K562 (cell line): Measurements from ENCODE around the gene EXOC3L2. TPM values are rescaled to one million over a fixed set of nuclear protein-coding genes. Genes with fewer than 3 reads are reported as not detected.

Experiments used
- ATAC-seq: fragments of 200-7000 bp; cut with Tn5 transposase; 3 replicates; pipeline ENCODE4 v1.9.1; 2020; ENCODE audit warnings: moderate library complexity
- BruUV-seq: library from RNA; stranded (reverse); fragments of 400-500 nt; replicated peaks from 2 replicates; lab custom pipeline; 2021; lab: Mats Ljungman, UMichigan
- CTCF ChIA-PET: fragments of 300-600 bp; formaldehyde crosslinking; extraction: SDS; loops from one replicate; lab custom pipeline; 2021; ENCODE audit warnings: low intra/inter-chr PET ratio; lab: Yijun Ruan, JAX
- POLR2A ChIA-PET: fragments of 300-600, 350-650 bp; sonication (Branson Sonifier 250); formaldehyde crosslinking; extraction: SDS; loops from one replicate; lab custom pipeline; 2021; ENCODE audit warnings: antibody characterized with exemption, inconsistent platforms; lab: Yijun Ruan, JAX
- DNase-seq, 4 experiments: peaks; one replicate each; pipeline versions ENCODE4 v3.0.0 to v3.0.0-alpha.2; 2011 to 2018; ENCODE audit warnings: low spot score in 3 of 4, mixed read lengths in 3 of 4; ENCODE audit errors: extremely low read depth in 1 of 4
- FAIRE-seq: peaks from 2 replicates; lab custom pipeline; 2011; peaks lifted over from hg19 to GRCh38; lab: Jason Lieb, UNC
- H2AFZ ChIP-seq: 2 replicates; pipeline ENCODE4 v1.6.0; 2011; ENCODE audit warnings: low read depth, low read length, control low read depth, inconsistent platforms
- H3K27ac ChIP-seq: fragments of 200-600 bp; 3 replicates; pipeline ENCODE4 v1.8.0; 2011; ENCODE audit warnings: low read depth, mild to moderate bottlenecking, control low read depth, inconsistent platforms, low read length, moderate library complexity, mixed read lengths; ENCODE audit errors: extremely low read depth
- H3K27me3 ChIP-seq, 2 experiments: fragments of 300-600 bp in 1 of 2; 2 replicates in 1 of 2; 3 replicates in 1 of 2; pipeline versions ENCODE4 v1.6.0 to v1.8.0; 2011; ENCODE audit warnings: inconsistent platforms in 2 of 2, low read length in 2 of 2, mild to moderate bottlenecking in 1 of 2, mixed read lengths in 1 of 2, moderate library complexity in 1 of 2; ENCODE audit not compliant: control insufficient read depth in 2 of 2, insufficient read depth in 2 of 2
- H3K36me3 ChIP-seq: fragments of 300-600 bp; 3 replicates; pipeline ENCODE4 v1.8.0; 2011; ENCODE audit warnings: mild to moderate bottlenecking, low read length, inconsistent platforms; ENCODE audit not compliant: control insufficient read depth, insufficient read depth
- H3K4me1 ChIP-seq, 2 experiments: fragments of 200-600 bp in 1 of 2; replicated peaks in 1 of 2; 2 replicates in 1 of 2; 3 replicates in 1 of 2; pipeline versions ENCODE4 v1.5.1 to v1.8.0; 2011; ENCODE audit warnings: inconsistent platforms in 2 of 2, low read length in 2 of 2, mild to moderate bottlenecking in 1 of 2, mixed read lengths in 1 of 2, moderate library complexity in 1 of 2; ENCODE audit not compliant: control insufficient read depth in 2 of 2, insufficient read depth in 2 of 2
- H3K4me2 ChIP-seq: 2 replicates; pipeline ENCODE4 v1.6.1; 2011; ENCODE audit warnings: low read length, control low read depth, inconsistent platforms, mixed read lengths; ENCODE audit not compliant: insufficient read depth
- H3K4me3 ChIP-seq: fragments of 200-600 bp; sonication (generic), shearing (Covaris generic); 2 replicates; pipeline ENCODE4 v1.5.1; 2016; ENCODE audit warnings: control low read depth, inconsistent platforms
- H3K79me2 ChIP-seq: fragments of 200-600 bp; 3 replicates; pipeline ENCODE4 v1.8.0; 2011; ENCODE audit warnings: low read length, inconsistent platforms; ENCODE audit not compliant: control insufficient read depth, insufficient read depth
- H3K9ac ChIP-seq, 2 experiments: 2 replicates each; pipeline versions ENCODE4 v1.6.0 to v1.6.1; 2011; ENCODE audit warnings: low read depth in 2 of 2, low read length in 2 of 2, control low read depth in 1 of 2, inconsistent platforms in 1 of 2, mild to moderate bottlenecking in 1 of 2, mixed read lengths in 1 of 2; ENCODE audit not compliant: insufficient read depth in 1 of 2
- H3K9me1 ChIP-seq: one replicate; pipeline ENCODE4 v1.6.0; 2011; ENCODE audit warnings: inconsistent platforms, mild to moderate bottlenecking, low read length, moderate library complexity; ENCODE audit not compliant: control insufficient read depth, insufficient read depth
- H3K9me3 ChIP-seq: replicated peaks from 2 replicates; pipeline ENCODE4 v1.5.1; 2011; ENCODE audit warnings: low read depth, low read length, inconsistent platforms; ENCODE audit not compliant: control insufficient read depth, insufficient read depth
- H4K20me1 ChIP-seq: replicated peaks from 2 replicates; pipeline ENCODE4 v1.6.1; 2011; ENCODE audit warnings: low read length, inconsistent platforms, mixed read lengths; ENCODE audit not compliant: control insufficient read depth, insufficient read depth
- ARID1B ChIP-seq: fragments of 450-650 bp; IDR thresholded peaks from 2 replicates; pipeline ENCODE4 v1.6.1; 2016; ENCODE audit warnings: antibody characterized with exemption, mild to moderate bottlenecking, inconsistent platforms
- ATF3 ChIP-seq, 2 experiments: fragments of 450-650 bp in 1 of 2; sonication (generic) in 1 of 2; formaldehyde crosslinking in 1 of 2; IDR thresholded peaks in 1 of 2; conservative IDR thresholded peaks in 1 of 2; 2 replicates each; pipeline versions ENCODE4 v1.6.1 to v1.8.1; 2016 to 2023; ENCODE audit warnings: mild to moderate bottlenecking in 2 of 2, moderate library complexity in 2 of 2, inconsistent platforms in 1 of 2, missing genetic modification reagents in 1 of 2
- CEBPB ChIP-seq: fragments of 450-650 bp; IDR thresholded peaks from 2 replicates; pipeline ENCODE4 v1.6.1; 2016; ENCODE audit warnings: missing genetic modification characterization, missing compliant biosample characterization
- CEBPG ChIP-seq, 3 experiments: fragments of 200-800 bp in 1 of 3; sonication (Bioruptor generic) in 1 of 3; sonication (generic) in 1 of 3; formaldehyde crosslinking in 1 of 3; IDR thresholded peaks in 2 of 3; conservative IDR thresholded peaks in 1 of 3; 2 replicates each; pipeline versions ENCODE4 v1.6.1 to v1.8.0; 2016 to 2022; ENCODE audit warnings: missing compliant biosample characterization in 2 of 3, missing genetic modification characterization in 2 of 3, mild to moderate bottlenecking in 1 of 3, missing genetic modification reagents in 1 of 3
- FOSL1 ChIP-seq: fragments of 200-800 bp; sonication (Bioruptor generic); conservative IDR thresholded peaks from 2 replicates; pipeline ENCODE4 v1.6.1; 2016; ENCODE audit warnings: missing genetic modification characterization, missing compliant biosample characterization
- FOXM1 ChIP-seq, 2 experiments: fragments of 450-650 bp in 1 of 2; sonication (generic) in 1 of 2; formaldehyde crosslinking in 1 of 2; IDR thresholded peaks; 2 replicates each; pipeline versions ENCODE4 v1.6.1 to v1.9.0; 2017 to 2022; ENCODE audit warnings: low read depth in 2 of 2, mild to moderate bottlenecking in 2 of 2, missing genetic modification reagents in 1 of 2, moderate library complexity in 1 of 2
- JUND ChIP-seq, 2 experiments: IDR thresholded peaks; 2 replicates in 1 of 2; 3 replicates in 1 of 2; pipeline ENCODE4 v1.6.1; 2011; ENCODE audit warnings: borderline replicate concordance in 2 of 2, low read depth in 2 of 2, low read length in 2 of 2, improper control_type of control experiment in 1 of 2, missing biosample characterization in 1 of 2, missing genetic modification characterization in 1 of 2, missing genetic modification reagents in 1 of 2
- KDM1A ChIP-seq, 2 experiments: fragments of 450-650 bp; IDR thresholded peaks; 2 replicates each; pipeline ENCODE4 v1.6.1; 2016; ENCODE audit warnings: mild to moderate bottlenecking in 2 of 2
- ZNF140 ChIP-seq: fragments of 250-450 bp; sonication (Bioruptor Pico); IDR thresholded peaks from 2 replicates; pipeline ENCODE4 v1.8.0; 2021; ENCODE audit warnings: moderate library complexity, mild to moderate bottlenecking, inconsistent platforms
- ZNF507 ChIP-seq: conservative IDR thresholded peaks from 2 replicates; pipeline ENCODE4 v1.6.1; 2017; ENCODE audit warnings: missing genetic modification characterization, missing compliant biosample characterization
- WGBS: fragments of 100-300 bp; shearing (Covaris generic); methylation state at CpG from one replicate; pipeline ENCODE4 v1.1.6; 2016; ENCODE audit warnings: low coverage, mixed read lengths; ENCODE audit not compliant: insufficient coverage; ENCODE audit errors: missing lambda C conversion rate; 5-methylcytosine and 5-hydroxymethylcytosine counted together
- in situ Hi-C: fragments of 300-500 bp; cut with MboI; formaldehyde crosslinking; loops from 4 replicates; pipeline ENCODE4 v1.15.0; 2018; ENCODE audit warnings: inconsistent platforms, mixed read lengths
- intact Hi-C: fragments of 100-400 bp; cut with micrococcal nuclease; formaldehyde crosslinking; loops from 2 replicates; pipeline ENCODE4 v1.14.2; 2022
- polyA plus RNA-seq, 8 experiments: library from polyadenylated mRNA; depleted of rRNA in 4 of 8; stranded (reverse) in 5 of 8; unstranded in 3 of 8; fragments of >200 nt; fragmentation: Nextera tagmentation in 2 of 8; fragmentation: Illumina TruSeq in 1 of 8; extraction: Ambion mirVana in 2 of 8; extraction: Trizol in 1 of 8; gene quantifications; 2 replicates each; pipeline versions ENCODE4 v1.2.1 to v1.2.3, GENCODE V29; 2011 to 2014; ENCODE audit warnings: inconsistent platforms in 1 of 8, missing spikeins in 1 of 8
- total RNA-seq, 7 experiments: library from RNA; depleted of rRNA in 6 of 7; stranded (reverse); fragments of >200 nt in 6 of 7; fragmentation: Illumina TruSeq in 2 of 7; extraction: Trizol in 2 of 7; gene quantifications; 2 replicates each; pipeline versions ENCODE4 v1.2.1 to v1.2.3, GENCODE V29; 2011 to 2021; ENCODE audit warnings: low replicate concordance in 1 of 7

EXOC3L2 gene
- total and polyA plus RNA-seq, 9 of the 15 experiments (the other 6 are each of a cell fraction or from before 2014, with no cell fraction given), result 0.31 to 19.0 (median 2.4) TPM

- WGBS, result 4% methylated on average over 12 of the region's 12 CpGs
- no peak overlapping the region for H2AFZ ChIP-seq
- FAIRE-seq, result no peak
- no peak overlapping the region for H3K4me3 ChIP-seq
- H3K27me3 ChIP-seq, result no peaks in the 10 kb centered on the region
- BruUV-seq, result no TSS peak
- TF ChIP-seq JUND (IDR thresholded peaks at IDR 0.05; ENCODE audit: borderline replicate concordance, low read depth, low read length), result peak; percentile 36; the same call in 1 of the 2 replicates
- no peak; the same call in 2 of the 3 replicates for TF ChIP-seq JUND (tag; IDR thresholded peaks at IDR 0.05; ENCODE audit: borderline replicate concordance, low read depth, low read length)
- TF ChIP-seq ARID1B, result peak; percentile 45
- TF ChIP-seq CEBPG (CRISPR knock-in tag; IDR thresholded peaks at IDR 0.05), result no peak
- peak in 1 of 2 experiments; percentile 57; a peak in 1 of 4 replicates for TF ChIP-seq CEBPG (tag; conservative IDR thresholded peaks at IDR 0.05 in 1 of 2, IDR thresholded peaks at IDR 0.05 in 1 of 2)
- TF ChIP-seq FOXM1 (IDR thresholded peaks at IDR 0.05; ENCODE audit: low read depth), result no peak
- no peak for TF ChIP-seq FOXM1 (CRISPR knock-in tag; IDR thresholded peaks at IDR 0.05; ENCODE audit: low read depth)
- 0 out of 2 replicates have a peak, but pooled peaks have one; percentile 17 for TF ChIP-seq CEBPB
- TF ChIP-seq FOSL1, result peak; percentile 68
- TF ChIP-seq ZNF140 (CRISPR knock-in tag), result no peak
- TF ChIP-seq ZNF507 (tag), result no peak
- peak; percentile 25; the same call in 1 of the 2 replicates for TF ChIP-seq ATF3 (IDR thresholded peaks at IDR 0.05)
- no peak for TF ChIP-seq ATF3 (CRISPR knock-in tag; conservative IDR thresholded peaks at IDR 0.05)
- TF ChIP-seq KDM1A (IDR thresholded peaks at IDR 0.05), result peak; percentile 44 to 56; a peak in 3 of 4 replicates
- DNase-seq, result peak in 1 of 4 experiments; percentile 37
- no peaks in the 10 kb centered on the region for H3K36me3 ChIP-seq
- CTCF ChIA-PET, result no interaction called here
- no peaks in the 10 kb centered on the region for H3K9me1 ChIP-seq
- H3K4me2 ChIP-seq, result no peak overlapping the region
- POLR2A ChIA-PET, result no interaction called here
- peak; percentile 57 for ATAC-seq
- in situ Hi-C loops, result no loop called here
- no peak overlapping the region for H3K27ac ChIP-seq
- intact Hi-C loops, result no loop called here
- H3K9me3 ChIP-seq, result no peaks in the 10 kb centered on the region
- H3K79me2 ChIP-seq, result no peaks in the 10 kb centered on the region
- no peak overlapping the region for H3K9ac ChIP-seq
- H3K4me1 ChIP-seq, result no peaks in the 10 kb centered on the region; a peak in 1 of 5 replicates
- no peaks in the 10 kb centered on the region for H4K20me1 ChIP-seq
Measured at GRCh38 chr19:45205810-45206209, 39.4 kb downstream of the EXOC3L2 start.
